ENCODE results near the gene ACVRL1. TPM values are rescaled to one million over a fixed set of nuclear protein-coding genes. Genes with fewer than 3 reads are reported as not detected.

Gene ACVRL1
- total RNA-seq, 1 donor from 2014 or later: 2.0 TPM

DNA sequence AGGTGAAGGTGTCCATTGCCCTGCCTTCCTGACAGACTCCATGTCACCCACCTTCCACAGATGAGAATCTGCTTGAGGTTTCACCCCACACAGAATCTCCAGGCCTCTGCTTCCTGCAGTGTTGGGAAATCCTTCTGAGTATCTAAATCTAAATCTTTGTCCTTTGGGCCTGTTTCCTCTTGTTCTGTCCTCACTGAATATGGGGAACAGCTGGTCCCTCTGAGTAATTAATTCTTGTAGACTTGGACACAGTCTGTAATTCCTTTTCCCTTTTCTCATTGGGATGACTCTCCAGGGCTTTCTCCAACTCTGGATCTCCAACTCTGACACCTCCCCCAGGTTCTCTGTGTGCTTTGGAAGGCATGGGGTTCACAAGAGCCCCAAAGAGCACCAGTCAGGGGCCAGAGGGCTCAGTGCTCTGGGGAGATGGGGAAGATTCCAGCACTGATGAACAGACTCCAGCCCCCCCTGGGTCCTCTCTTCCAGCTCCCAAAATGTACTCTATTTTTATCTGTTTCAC lies 2.3 kb upstream of the ACVRL1 start:
- H3K4me3 ChIP-seq: no peak overlapping the region
- H3K36me3 ChIP-seq: no peaks in the 10 kb centered on the region
- H3K27me3 ChIP-seq: peaks cover 46% of the 10 kb centered on the region
- H3K9me3 Mint-ChIP-seq: no peaks in the 10 kb centered on the region
- TF ChIP-seq EZH2 (IDR thresholded peaks at IDR 0.05) (no peak), EZH2phosphoT487 (IDR thresholded peaks at IDR 0.05) (no peak)
- TF ChIP-seq, protein P1, sequence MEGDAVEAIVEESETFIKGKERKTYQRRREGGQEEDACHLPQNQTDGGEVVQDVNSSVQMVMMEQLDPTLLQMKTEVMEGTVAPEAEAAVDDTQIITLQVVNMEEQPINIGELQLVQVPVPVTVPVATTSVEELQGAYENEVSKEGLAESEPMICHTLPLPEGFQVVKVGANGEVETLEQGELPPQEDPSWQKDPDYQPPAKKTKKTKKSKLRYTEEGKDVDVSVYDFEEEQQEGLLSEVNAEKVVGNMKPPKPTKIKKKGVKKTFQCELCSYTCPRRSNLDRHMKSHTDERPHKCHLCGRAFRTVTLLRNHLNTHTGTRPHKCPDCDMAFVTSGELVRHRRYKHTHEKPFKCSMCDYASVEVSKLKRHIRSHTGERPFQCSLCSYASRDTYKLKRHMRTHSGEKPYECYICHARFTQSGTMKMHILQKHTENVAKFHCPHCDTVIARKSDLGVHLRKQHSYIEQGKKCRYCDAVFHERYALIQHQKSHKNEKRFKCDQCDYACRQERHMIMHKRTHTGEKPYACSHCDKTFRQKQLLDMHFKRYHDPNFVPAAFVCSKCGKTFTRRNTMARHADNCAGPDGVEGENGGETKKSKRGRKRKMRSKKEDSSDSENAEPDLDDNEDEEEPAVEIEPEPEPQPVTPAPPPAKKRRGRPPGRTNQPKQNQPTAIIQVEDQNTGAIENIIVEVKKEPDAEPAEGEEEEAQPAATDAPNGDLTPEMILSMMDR (IDR thresholded peaks at IDR 0.05): no peak
- H3K4me3 Mint-ChIP-seq: no peak overlapping the region
- no peak for DNase-seq (ENCODE audit: low spot score)
- peaks cover 11% of the 10 kb centered on the region for H3K4me1 Mint-ChIP-seq
- peaks cover 8% of the 10 kb centered on the region for H3K27me3 Mint-ChIP-seq (ENCODE audit: insufficient read depth, low read depth)
- H3K4me1 ChIP-seq: no peaks in the 10 kb centered on the region
- H3K9me3 ChIP-seq (ENCODE audit: low read depth): no peaks in the 10 kb centered on the region
- H3K79me2 ChIP-seq (ENCODE audit: low read depth): no peaks in the 10 kb centered on the region
- H3K36me3 Mint-ChIP-seq: no peaks in the 10 kb centered on the region
- H3F3A ChIP-seq (ENCODE audit: low read depth): no peaks in the 10 kb centered on the region
- no peak overlapping the region for H3K27ac Mint-ChIP-seq
- no peak overlapping the region for H3K27ac ChIP-seq
- H4K20me1 ChIP-seq (ENCODE audit: low read depth): no peaks in the 10 kb centered on the region
- no peak overlapping the region for H3K4me2 ChIP-seq
- H2AFZ ChIP-seq (replicated peaks): no peak overlapping the region
- no peak overlapping the region for H3K9ac ChIP-seq

GRCh38 chr12:51905471-51906429 lies 1.6 kb upstream of the ACVRL1 start:
- H3K27me3 Mint-ChIP-seq (ENCODE audit: insufficient read depth, low read depth): peaks cover 8% of the 10 kb centered on the region
- peaks cover 17% of the 10 kb centered on the region for H3K4me1 Mint-ChIP-seq
- no peaks in the 10 kb centered on the region for H3K36me3 Mint-ChIP-seq
- no peak overlapping the region for H3K9ac ChIP-seq
- no peak overlapping the region for H3K4me3 Mint-ChIP-seq
- no peaks in the 10 kb centered on the region for H3K9me3 Mint-ChIP-seq
- no peak overlapping the region for H3K27ac Mint-ChIP-seq
- no peaks in the 10 kb centered on the region for H3K79me2 ChIP-seq (ENCODE audit: low read depth)
- no peaks in the 10 kb centered on the region for H4K20me1 ChIP-seq (ENCODE audit: low read depth)
- H3K27ac ChIP-seq: no peak overlapping the region
- no peaks in the 10 kb centered on the region for H3K9me3 ChIP-seq (ENCODE audit: low read depth)
- TF ChIP-seq, protein P1 (IDR thresholded peaks at IDR 0.05): no peak
- TF ChIP-seq EZH2phosphoT487 (IDR thresholded peaks at IDR 0.05) (no peak), EZH2 (IDR thresholded peaks at IDR 0.05) (no peak)
- no peak overlapping the region for H3K4me3 ChIP-seq
- peaks cover 52% of the 10 kb centered on the region for H3K27me3 ChIP-seq
- no peaks in the 10 kb centered on the region for H3F3A ChIP-seq (ENCODE audit: low read depth)
- DNase-seq (ENCODE audit: low spot score): no peak
- H3K4me2 ChIP-seq: no peak overlapping the region
- no peak overlapping the region for H2AFZ ChIP-seq (replicated peaks)
- peaks cover 4% of the 10 kb centered on the region for H3K4me1 ChIP-seq
- no peaks in the 10 kb centered on the region for H3K36me3 ChIP-seq

- no peak overlapping the region for H3K27ac ChIP-seq
- H3K4me1 ChIP-seq: peaks cover 4% of the 10 kb centered on the region
- H4K20me1 ChIP-seq (ENCODE audit: low read depth): no peaks in the 10 kb centered on the region
- TF ChIP-seq, protein P1 (IDR thresholded peaks at IDR 0.05): no peak
- TF ChIP-seq EZH2phosphoT487 (IDR thresholded peaks at IDR 0.05) (no peak), EZH2 (IDR thresholded peaks at IDR 0.05) (no peak)
- no peaks in the 10 kb centered on the region for H3K9me3 ChIP-seq (ENCODE audit: low read depth)
- no peak overlapping the region for H2AFZ ChIP-seq (replicated peaks)
- H3K4me3 Mint-ChIP-seq: no peak overlapping the region
- peak overlapping the region; percentile 79 for H3K4me2 ChIP-seq
- H3K27ac Mint-ChIP-seq: no peak overlapping the region
- peaks cover 25% of the 10 kb centered on the region for H3K4me1 Mint-ChIP-seq
- peaks cover 8% of the 10 kb centered on the region for H3K27me3 Mint-ChIP-seq (ENCODE audit: insufficient read depth, low read depth)
- no peak for DNase-seq (ENCODE audit: low spot score)
- H3F3A ChIP-seq (ENCODE audit: low read depth): no peaks in the 10 kb centered on the region
- peak overlapping the region; percentile 46 for H3K4me3 ChIP-seq
- H3K9me3 Mint-ChIP-seq: no peaks in the 10 kb centered on the region
- H3K27me3 ChIP-seq: peaks cover 57% of the 10 kb centered on the region
- H3K36me3 Mint-ChIP-seq: no peaks in the 10 kb centered on the region
- no peaks in the 10 kb centered on the region for H3K79me2 ChIP-seq (ENCODE audit: low read depth)
- H3K9ac ChIP-seq: no peak overlapping the region
- no peaks in the 10 kb centered on the region for H3K36me3 ChIP-seq
These were observed 748 bp upstream of the ACVRL1 start for GRCh38 chr12:51906430-51907082.

All from neural progenitor cell (in vitro differentiated cells).